ENCODE data around the gene MRPL43.

The MRPL43 gene

DNA sequence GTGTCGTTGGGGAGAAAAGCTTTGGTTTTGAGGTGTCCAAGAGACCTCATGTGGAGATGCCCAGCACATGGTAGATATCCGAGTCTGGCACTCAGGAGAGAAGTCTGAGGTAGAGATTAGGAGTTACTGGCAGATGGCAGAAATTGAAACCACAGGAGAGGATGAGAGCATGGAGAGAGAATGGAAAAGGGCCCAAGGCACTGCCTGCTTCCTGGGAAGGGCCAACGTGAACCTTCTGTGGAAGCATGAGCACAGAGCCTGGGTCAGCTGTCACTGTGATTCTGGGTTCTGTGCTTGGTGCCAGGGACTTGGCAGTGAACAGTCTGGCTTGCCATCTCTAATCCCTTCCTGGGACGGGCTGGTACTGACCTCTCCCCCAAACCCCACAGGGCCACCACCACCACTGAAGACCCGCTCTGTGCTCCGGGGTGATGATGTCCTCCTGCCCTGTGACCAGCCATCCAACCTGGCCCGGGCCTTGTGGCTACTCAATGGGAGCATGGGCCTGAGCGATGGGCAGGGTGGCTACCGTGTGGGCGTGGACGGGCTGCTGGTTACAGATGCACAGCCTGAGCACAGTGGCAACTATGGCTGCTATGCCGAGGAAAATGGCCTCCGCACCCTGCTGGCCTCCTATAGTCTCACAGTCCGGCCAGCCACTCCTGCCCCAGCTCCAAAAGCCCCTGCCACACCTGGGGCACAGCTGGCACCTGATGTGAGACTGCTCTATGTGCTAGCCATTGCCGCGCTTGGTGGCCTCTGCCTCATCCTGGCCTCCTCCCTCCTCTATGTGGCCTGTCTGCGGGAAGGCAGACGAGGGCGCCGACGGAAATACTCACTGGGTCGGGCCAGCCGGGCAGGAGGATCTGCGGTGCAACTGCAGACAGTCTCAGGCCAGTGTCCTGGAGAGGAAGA, 4.1 kb downstream of the MRPL43 start:
- H3K9ac ChIP-seq = no peak overlapping the region
- H3K79me2 ChIP-seq (ENCODE audit: insufficient read depth, low read depth) = peaks cover 9% of the 10 kb centered on the region
- H4K20me1 ChIP-seq (ENCODE audit: insufficient read depth) = no peaks in the 10 kb centered on the region
- no peaks in the 10 kb centered on the region for H3K27me3 ChIP-seq (ENCODE audit: insufficient read depth, low read depth)
- H3K4me3 ChIP-seq (IDR thresholded peaks at IDR 0.05; ENCODE audit: insufficient read depth, low read depth, low read length) = no peak overlapping the region
- no peaks in the 10 kb centered on the region for H3K36me3 ChIP-seq (ENCODE audit: insufficient read depth)
- TF ChIP-seq CTCF (conservative IDR thresholded peaks at IDR 0.05; ENCODE audit: low read depth, low read length) = no peak
- H3K27ac ChIP-seq = no peak overlapping the region
- no peak overlapping the region for H3K4me2 ChIP-seq
- H3K4me1 ChIP-seq (ENCODE audit: low read depth, poor library complexity, severe bottlenecking) = peaks cover 9% of the 10 kb centered on the region
- H2AFZ ChIP-seq (ENCODE audit: low read depth) = no peak overlapping the region

DNA sequence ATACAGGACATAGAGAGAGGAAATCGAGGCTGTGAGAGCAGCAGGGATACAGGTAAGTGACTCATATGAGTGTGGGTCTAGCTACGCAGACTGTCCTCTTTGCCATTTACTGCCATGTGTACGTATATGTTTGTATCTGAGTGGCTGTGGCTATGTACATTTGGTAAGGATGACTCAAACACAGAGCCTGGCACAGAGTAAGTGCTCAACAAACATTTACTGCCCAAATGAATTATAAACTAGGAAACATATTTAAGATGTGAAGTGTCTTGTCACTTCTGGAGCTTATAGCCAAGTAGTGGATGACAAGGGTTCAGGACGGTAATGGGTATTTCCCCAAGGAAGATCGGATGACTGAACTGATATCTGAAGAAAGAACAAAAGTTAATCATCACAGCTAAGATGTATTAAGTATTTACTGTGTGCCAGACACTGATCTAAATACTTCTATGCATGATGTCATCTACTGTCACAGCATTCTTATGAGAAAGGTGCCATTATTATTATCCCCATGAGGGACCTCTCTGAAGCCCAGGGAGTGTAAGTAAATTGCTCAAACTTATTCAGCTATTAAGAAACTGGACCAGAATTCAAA, 6.0 kb downstream of the MRPL43 start:
- Histone ChIP-seq H3K4me3 (IDR thresholded peaks at IDR 0.05; ENCODE audit: insufficient read depth, low read depth, low read length) (no peak overlapping the region), H3K4me2 (no peak overlapping the region), H4K20me1 (ENCODE audit: insufficient read depth) (no peaks in the 10 kb centered on the region), H3K36me3 (ENCODE audit: insufficient read depth) (no peaks in the 10 kb centered on the region), H3K27me3 (ENCODE audit: insufficient read depth, low read depth) (no peaks in the 10 kb centered on the region), H3K4me1 (ENCODE audit: low read depth, poor library complexity, severe bottlenecking) (peaks cover 3% of the 10 kb centered on the region), H3K27ac (no peak overlapping the region), H3K9ac (no peak overlapping the region), H2AFZ (ENCODE audit: low read depth) (no peak overlapping the region), H3K79me2 (ENCODE audit: insufficient read depth, low read depth) (no peaks in the 10 kb centered on the region)
- TF ChIP-seq CTCF (conservative IDR thresholded peaks at IDR 0.05; ENCODE audit: low read depth, low read length) = no peak

DNA sequence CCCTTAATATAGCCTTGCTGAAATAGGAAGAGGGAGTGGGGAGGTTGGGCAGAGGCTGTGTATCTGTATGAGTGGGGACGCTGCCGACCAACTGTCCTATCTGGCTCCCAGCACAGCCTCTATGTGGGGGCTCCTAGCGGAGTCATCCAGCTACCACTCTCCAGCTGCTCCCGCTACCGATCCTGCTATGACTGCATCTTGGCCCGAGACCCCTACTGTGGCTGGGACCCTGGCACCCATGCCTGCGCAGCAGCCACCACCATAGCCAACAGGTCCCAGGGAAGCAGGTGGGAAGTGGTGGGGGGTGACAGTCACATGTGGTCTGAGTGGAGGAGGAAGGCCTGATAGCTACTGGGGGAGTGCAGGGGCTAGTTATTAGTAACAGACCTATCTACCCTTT, 6.6 kb downstream of the MRPL43 start:
- Histone ChIP-seq H3K9ac (no peak overlapping the region), H3K4me1 (ENCODE audit: low read depth, poor library complexity, severe bottlenecking) (no peaks in the 10 kb centered on the region), H3K27me3 (ENCODE audit: insufficient read depth, low read depth) (no peaks in the 10 kb centered on the region), H3K4me3 (IDR thresholded peaks at IDR 0.05; ENCODE audit: insufficient read depth, low read depth, low read length) (no peak overlapping the region), H2AFZ (ENCODE audit: low read depth) (no peak overlapping the region), H3K27ac (no peak overlapping the region), H3K79me2 (ENCODE audit: insufficient read depth, low read depth) (no peaks in the 10 kb centered on the region), H4K20me1 (ENCODE audit: insufficient read depth) (no peaks in the 10 kb centered on the region), H3K4me2 (no peak overlapping the region), H3K36me3 (ENCODE audit: insufficient read depth) (no peaks in the 10 kb centered on the region)
- no peak for TF ChIP-seq CTCF (conservative IDR thresholded peaks at IDR 0.05; ENCODE audit: low read depth, low read length)

- Histone ChIP-seq H3K9ac (no peak overlapping the region), H3K36me3 (ENCODE audit: insufficient read depth) (no peaks in the 10 kb centered on the region), H3K27me3 (ENCODE audit: insufficient read depth, low read depth) (no peaks in the 10 kb centered on the region), H4K20me1 (ENCODE audit: insufficient read depth) (no peaks in the 10 kb centered on the region), H3K4me1 (ENCODE audit: low read depth, poor library complexity, severe bottlenecking) (no peaks in the 10 kb centered on the region), H3K4me2 (no peak overlapping the region), H2AFZ (ENCODE audit: low read depth) (no peak overlapping the region), H3K79me2 (ENCODE audit: insufficient read depth, low read depth) (no peaks in the 10 kb centered on the region), H3K4me3 (IDR thresholded peaks at IDR 0.05; ENCODE audit: insufficient read depth, low read depth, low read length) (no peak overlapping the region), H3K27ac (no peak overlapping the region)
- no peak for TF ChIP-seq CTCF (conservative IDR thresholded peaks at IDR 0.05; ENCODE audit: low read depth, low read length)
These were observed 7.0 kb downstream of the MRPL43 start for GRCh38 chr10:100980311-100980710.

All from KMS-11 (cell line).